HT1080 (cell line): Measurements from ENCODE around the gene APRT. TPM values are rescaled to one million over a fixed set of nuclear protein-coding genes. Genes with fewer than 3 reads are reported as not detected.

Experiments
- DNase-seq: peaks from one replicate; pipeline ENCODE4 v3.0.0-alpha.2; 2015; ENCODE audit warnings: low read depth
- total RNA-seq: library from RNA; depleted of rRNA; stranded (reverse); fragments of >200 nt; shearing (Covaris generic); gene quantifications from 2 replicates; pipeline ENCODE4 v1.2.3, GENCODE V29; 2014

Gene APRT
- total RNA-seq, 1 experiment from 2014 or later: 374 TPM

DNA sequence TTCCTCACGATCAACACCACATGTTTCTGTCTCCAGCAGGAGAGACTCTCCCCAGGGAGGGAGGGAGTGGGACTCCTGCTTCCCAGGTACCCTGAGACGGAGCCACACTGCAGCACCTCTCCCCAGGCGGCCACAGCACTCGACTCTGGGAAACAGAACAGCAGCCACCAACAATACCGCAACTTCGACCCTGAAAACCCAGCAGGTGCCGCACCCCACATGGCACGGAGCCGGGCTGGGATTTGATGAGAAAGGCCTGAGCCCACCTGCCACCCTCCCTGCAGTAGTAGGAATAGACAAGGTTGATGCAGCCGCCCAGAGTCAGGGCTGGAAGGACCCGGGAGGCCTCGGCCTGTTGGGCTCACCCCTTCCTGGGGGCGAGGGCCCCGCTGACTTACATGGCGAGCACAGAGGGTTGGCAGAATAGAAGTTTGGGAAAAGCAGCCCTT, 30.6 kb upstream of the APRT start:
- no peak for DNase-seq

DNA sequence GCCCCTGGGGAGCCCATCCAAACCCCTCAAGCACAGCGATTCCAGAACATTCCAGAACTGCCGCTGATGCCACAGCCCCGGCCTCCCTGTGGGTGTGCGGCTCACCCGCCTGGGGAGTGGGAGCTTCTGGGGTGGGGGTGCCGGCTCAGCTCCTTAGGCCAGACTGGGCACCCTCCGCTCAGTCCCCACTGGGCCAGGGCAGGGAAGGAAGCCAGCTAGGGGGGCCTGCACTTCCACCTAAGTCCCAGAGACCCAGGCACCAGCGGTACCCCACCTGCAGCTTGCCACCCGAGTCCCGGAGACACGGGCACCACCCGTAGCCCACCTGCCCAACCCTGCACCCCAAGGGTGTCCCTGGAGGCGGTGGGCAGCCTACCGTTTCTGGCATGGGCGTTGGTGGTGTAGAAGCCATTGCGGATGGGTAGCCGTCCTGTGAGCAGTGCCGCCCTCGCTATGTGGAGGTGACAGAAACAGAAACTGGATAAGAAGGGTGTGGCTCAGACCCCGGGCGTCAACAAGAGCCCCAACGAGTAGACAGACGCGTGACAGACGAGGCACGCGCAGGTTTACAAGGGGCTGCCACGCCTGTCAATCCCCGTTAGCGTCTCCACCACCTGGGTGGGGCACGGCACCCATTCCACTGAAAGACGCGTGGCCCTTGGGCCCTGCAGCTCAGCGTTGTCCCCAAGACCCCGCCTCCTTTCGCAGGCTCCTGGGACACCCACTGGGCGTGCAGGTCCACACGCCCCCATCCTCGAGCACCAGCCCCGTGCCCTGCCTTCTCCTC, 30.0 kb upstream of the APRT start:
- no peak for DNase-seq

GRCh38 chr16:88840600-88841215, 29.0 kb upstream of the APRT start:
- DNase-seq: no peak

DNA sequence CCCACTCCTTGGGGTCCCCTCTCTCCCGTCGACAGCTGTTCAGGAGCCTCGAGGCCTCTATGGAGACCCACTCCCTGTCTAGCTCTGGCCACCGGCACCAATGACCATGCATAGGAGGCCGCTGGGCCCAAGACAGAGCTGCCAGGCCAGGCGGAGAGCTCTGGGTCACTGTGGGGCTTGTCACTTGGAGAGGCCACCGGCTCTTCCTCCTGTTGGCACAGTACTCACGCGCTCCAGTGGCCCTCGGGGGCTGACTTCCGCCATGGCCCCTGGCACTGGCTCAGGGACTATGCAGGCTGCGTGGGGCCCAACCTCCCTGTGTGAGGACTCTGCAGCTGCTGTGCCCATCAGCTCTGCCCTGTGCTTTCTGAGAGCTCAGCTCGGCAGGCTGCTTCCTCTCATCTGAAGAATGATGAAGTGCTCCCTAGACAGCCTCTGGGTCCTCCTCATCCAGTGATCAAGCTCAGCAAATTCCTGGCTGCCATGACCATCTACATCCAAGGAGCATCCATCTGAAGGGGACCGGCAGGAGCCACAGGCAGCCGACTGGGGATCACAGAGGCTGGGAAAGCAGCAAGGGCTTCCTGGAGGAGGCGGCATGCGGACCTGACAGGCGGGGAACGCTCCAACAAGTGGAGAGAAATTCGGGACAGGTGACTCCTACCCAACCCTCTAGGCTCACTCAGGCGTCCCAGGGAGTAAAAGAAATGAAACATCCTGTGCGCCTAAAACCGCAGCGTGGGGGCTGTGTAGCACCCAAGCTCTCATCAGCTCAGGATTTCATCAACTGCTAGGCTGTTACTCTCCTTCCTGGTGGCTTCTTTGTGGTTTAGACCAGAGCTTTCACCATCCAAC, 28.2 kb upstream of the APRT start:
- no peak for DNase-seq

DNA sequence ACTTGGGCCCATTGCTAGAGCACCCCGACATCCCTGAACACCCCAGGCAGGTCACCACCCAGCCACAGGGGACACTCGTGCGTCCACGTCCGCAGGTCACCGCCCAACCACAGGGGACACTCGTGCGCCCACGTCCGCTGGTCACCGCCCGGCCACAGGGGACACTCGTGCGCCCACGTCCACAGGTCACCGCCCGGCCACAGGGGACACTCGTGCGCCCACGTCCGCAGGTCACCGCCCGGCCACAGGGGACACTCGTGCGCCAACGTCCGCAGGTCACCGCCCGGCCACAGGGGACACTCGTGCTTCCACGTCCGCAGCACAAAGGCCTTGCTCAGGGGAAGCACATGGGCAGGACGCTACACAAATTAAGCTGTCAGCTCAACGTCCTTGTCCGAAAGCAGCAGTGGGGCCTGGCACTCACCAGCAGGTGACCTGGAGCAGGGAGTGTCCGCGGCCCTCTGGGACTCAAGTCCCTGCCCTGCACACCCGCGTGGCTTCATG, 27.4 kb upstream of the APRT start:
- DNase-seq: no peak

DNA sequence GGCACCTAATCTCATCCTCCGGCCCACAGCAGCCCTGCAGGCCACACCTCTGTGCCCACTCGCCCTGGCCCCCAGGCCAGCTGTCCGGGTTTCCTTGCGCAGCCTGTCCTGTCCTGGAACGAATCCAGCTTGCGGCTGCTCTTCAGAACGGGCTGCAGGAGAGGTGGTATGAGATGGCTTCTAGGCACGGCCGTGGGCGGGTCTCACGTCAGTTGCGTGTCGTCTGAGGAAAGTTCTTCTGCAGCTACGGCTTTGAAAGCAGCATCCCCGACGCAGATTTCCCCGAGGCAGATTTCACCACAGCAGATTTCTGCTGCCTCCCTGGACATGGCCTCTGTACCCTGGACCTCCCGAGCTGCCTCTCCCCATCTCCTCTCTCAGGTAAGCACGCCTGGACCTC, 26.8 kb upstream of the APRT start:
- DNase-seq: no peak

GRCh38 chr16:88837806-88838205, 26.1 kb upstream of the APRT start:
- no peak for DNase-seq

GRCh38 chr16:88836791-88837190, 25.1 kb upstream of the APRT start:
- no peak for DNase-seq

DNA sequence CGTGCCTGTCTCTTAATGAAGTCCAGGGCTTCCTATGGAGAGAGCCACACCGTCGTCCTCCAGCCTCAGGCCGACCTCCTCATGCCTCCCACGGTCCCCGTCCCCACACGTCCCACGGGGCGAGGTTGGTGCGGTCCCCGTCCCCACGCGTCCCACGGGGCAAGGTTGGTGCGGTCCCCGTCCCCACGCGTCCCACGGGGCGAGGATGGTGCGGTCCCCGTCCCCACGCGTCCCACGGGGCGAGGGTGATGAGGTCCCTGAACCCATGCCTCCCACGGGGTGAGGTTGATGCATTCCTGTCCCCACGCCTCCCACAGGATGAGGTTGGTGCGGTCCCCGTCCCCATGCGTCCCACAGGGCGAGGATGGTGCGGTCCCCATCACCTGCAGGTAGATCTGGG, 24.1 kb upstream of the APRT start:
- no peak for DNase-seq

DNA sequence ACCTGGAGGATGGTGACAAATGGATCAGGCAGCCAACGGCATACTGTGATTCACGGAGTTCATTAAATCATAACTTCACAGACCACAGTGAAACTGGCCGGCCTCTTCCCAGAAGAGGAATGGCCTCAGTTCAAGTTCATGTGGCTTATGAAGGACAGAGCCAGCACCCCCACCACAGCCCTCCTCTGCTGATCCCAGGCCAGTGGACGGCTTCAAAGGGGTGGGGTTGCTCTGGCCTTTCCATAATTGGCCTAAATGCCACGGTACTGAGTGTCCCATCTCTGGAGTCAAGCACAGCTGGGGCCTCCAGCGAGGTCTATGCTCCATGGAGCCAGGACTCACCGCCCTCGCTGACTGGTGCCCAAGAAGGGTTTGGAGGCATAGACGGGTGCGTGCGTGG, 23.7 kb upstream of the APRT start:
- DNase-seq: no peak

DNA sequence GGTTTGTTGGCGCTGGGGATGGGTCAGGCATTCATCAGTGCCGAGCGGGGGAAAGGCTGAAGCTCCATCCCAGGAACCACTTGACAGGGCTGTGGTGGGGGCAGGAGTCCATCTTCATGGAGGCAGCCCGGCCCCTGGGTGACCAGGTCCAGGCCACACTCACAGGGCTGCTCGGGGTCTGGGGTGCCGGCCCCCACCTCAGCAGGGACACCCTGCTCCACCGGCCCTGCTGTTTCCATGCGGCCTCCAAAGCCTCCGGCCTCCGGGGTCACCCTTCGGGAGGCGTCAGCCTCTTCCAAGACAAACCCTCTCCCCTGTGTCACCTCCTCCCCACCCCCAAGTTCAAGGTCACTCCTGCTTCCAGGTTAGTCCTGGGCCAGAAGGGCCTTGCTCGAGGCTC, 22.9 kb upstream of the APRT start:
- no peak for DNase-seq

DNA sequence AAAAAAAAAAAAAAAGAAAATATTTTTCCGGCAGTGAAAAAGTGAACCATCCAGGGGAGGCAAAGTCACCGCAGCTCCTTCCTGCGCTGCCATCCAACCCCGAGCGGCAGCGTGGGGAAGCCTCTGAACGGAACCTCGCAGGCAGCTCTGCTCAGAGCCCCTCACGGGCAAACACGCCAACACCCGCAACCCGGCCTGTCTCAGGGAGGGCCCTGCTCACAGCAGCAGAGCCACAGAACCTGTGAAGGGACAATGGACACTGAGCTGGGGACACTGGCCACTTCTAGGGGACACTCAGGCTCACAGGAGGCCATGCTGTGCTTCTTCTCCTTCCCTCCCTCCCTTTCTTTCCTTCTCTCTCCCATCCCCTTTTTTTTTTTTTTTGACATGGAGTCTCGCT, 21.4 kb upstream of the APRT start:
- no peak for DNase-seq

- DNase-seq: no peak
Measured at GRCh38 chr16:88831838-88832237, 20.1 kb upstream of the APRT start.

DNA sequence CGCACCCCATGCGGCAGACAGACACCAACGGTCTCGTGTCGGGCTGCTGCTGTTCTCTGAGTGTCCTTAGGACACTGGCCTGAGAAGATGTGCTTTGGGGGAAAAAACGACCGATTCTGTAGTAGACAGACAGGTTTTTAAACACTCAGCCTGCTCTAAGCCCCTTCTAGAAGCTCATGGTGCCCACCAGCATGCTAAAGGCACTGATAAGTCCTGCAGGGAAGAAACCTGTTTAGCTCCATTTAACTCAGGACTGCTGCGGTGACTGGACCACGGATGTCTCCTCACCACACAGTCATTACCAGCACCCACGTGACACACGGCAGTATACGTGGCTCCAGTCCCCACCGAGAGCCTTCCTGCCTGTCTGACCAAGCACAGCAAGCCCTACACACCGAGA, 19.1 kb upstream of the APRT start:
- no peak for DNase-seq

- DNase-seq: no peak
Measured at GRCh38 chr16:88830258-88830657, 18.5 kb upstream of the APRT start.

- no peak for DNase-seq
Measured at GRCh38 chr16:88828711-88829110, 17.0 kb upstream of the APRT start.

DNA sequence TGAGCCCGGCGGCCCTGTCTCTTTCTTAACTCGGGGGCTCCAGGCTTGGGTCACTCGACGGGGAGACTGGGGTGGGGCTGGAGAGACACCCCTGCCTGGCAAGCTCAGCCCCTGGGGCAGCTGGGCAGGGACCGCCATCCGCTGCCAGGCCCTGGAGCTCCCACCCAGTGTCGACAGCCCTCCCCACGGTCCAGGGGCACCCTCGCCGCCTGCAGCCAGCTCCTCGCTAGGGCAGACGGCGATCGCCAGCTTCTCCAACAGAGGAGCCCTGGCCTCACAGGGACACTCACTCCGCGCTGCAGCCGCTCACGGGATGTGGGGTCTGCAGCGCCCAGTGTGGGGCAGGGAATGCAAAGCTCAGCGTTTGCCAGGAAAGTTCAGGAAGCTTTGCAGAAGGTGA, 16.0 kb upstream of the APRT start:
- DNase-seq: no peak

GRCh38 chr16:88826070-88826840, 14.5 kb upstream of the APRT start:
- no peak for DNase-seq

GRCh38 chr16:88825146-88825545, 13.4 kb upstream of the APRT start:
- DNase-seq: no peak

- DNase-seq: no peak
Measured at GRCh38 chr16:88824256-88825077, 12.7 kb upstream of the APRT start.
